ENCODE measurements around the gene KLF17.

DNA sequence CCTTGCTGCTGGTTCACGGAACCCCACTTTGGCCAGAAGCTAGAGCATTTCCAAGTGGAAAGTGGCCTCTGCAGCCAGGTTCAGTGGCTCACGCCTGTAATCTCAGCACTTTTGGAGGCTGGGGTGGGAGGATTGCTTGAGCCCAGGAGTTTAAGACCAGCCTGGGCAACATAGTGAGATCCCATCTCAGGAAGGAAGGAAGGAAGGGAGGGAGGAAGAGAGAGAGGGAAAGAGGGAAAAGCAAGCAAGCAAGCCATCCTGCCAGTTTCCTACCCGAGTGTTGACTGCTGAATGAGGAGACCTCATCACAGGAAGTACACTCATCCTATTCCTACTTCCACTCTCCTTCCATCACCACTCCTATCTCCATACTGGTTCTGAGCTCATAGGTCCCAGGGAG lies 12.8 kb upstream of the KLF17 start:
- TF ChIP-seq, protein P1, sequence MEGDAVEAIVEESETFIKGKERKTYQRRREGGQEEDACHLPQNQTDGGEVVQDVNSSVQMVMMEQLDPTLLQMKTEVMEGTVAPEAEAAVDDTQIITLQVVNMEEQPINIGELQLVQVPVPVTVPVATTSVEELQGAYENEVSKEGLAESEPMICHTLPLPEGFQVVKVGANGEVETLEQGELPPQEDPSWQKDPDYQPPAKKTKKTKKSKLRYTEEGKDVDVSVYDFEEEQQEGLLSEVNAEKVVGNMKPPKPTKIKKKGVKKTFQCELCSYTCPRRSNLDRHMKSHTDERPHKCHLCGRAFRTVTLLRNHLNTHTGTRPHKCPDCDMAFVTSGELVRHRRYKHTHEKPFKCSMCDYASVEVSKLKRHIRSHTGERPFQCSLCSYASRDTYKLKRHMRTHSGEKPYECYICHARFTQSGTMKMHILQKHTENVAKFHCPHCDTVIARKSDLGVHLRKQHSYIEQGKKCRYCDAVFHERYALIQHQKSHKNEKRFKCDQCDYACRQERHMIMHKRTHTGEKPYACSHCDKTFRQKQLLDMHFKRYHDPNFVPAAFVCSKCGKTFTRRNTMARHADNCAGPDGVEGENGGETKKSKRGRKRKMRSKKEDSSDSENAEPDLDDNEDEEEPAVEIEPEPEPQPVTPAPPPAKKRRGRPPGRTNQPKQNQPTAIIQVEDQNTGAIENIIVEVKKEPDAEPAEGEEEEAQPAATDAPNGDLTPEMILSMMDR (IDR thresholded peaks at IDR 0.05): no peak
- TF ChIP-seq POLR2A (IDR thresholded peaks at IDR 0.05): no peak

Data from ovary (tissue), 3 donors.